Stimulated activated CD8-positive, alpha-beta memory T cell treated with anti-CD3 and anti-CD28 coated beads, Interleukin-4, amount 100 ng/mL, for 48 hours (primary cell): Measurements from ENCODE around the gene EZH2.

Experiments
- DNase-seq: peaks from one replicate; pipeline ENCODE4 v3.0.0-alpha.2; 2020

The EZH2 gene

GRCh38 chr7:148804343-148805235, 79.5 kb downstream of the EZH2 start:
- no peak for DNase-seq

- DNase-seq, result no peak
Observed at GRCh38 chr7:148803094-148803493, 81.0 kb downstream of the EZH2 start.

- no peak for DNase-seq
Observed at GRCh38 chr7:148802101-148802493, 82.0 kb downstream of the EZH2 start.

GRCh38 chr7:148800677-148801076, 83.4 kb downstream of the EZH2 start:
- DNase-seq, result no peak

- no peak for DNase-seq
Observed at GRCh38 chr7:148799893-148800555, 84.1 kb downstream of the EZH2 start.

GRCh38 chr7:148796841-148797240, 87.2 kb downstream of the EZH2 start:
- DNase-seq, result no peak

GRCh38 chr7:148794476-148794875, 89.6 kb downstream of the EZH2 start:
- DNase-seq, result no peak

- DNase-seq, result no peak
Observed at GRCh38 chr7:148793590-148793989, 90.5 kb downstream of the EZH2 start.

- DNase-seq, result no peak
Observed at GRCh38 chr7:148791546-148791945, 92.5 kb downstream of the EZH2 start.

- no peak for DNase-seq
Observed at GRCh38 chr7:148790850-148791249, 93.2 kb downstream of the EZH2 start.

GRCh38 chr7:148790131-148790726, 93.9 kb downstream of the EZH2 start:
- no peak for DNase-seq

GRCh38 chr7:148789220-148789619, 94.9 kb downstream of the EZH2 start:
- no peak for DNase-seq

- no peak for DNase-seq
Observed at GRCh38 chr7:148787571-148788295, 96.4 kb downstream of the EZH2 start.

GRCh38 chr7:148783801-148784527, 100.1 kb downstream of the EZH2 start:
- DNase-seq, result no peak

- DNase-seq, result no peak
Observed at GRCh38 chr7:148782757-148783456, 101.2 kb downstream of the EZH2 start.

GRCh38 chr7:148774471-148774870, 109.6 kb downstream of the EZH2 start:
- no peak for DNase-seq

- peak; percentile 37 for DNase-seq
Observed at GRCh38 chr7:148773334-148773733, 110.8 kb downstream of the EZH2 start.

GRCh38 chr7:148772297-148773089, 111.6 kb downstream of the EZH2 start:
- DNase-seq, result peak; percentile 48

GRCh38 chr7:148770004-148770403, 114.1 kb downstream of the EZH2 start:
- DNase-seq, result no peak

GRCh38 chr7:148763622-148764021, 120.5 kb downstream of the EZH2 start:
- DNase-seq, result no peak
